OCI-LY7 (cell line): ENCODE measurements around the gene DAPK2. TPM values are rescaled to one million over a fixed set of nuclear protein-coding genes. Genes with fewer than 3 reads are reported as not detected.

ENCODE experiments used
- BruUV-seq: library from RNA; stranded (reverse); fragments of 400-500 nt; replicated peaks from 2 replicates; lab custom pipeline; 2021; lab: Mats Ljungman, UMichigan
- CTCF ChIA-PET: fragments of 300-600 bp; sonication (Branson Sonifier 250); formaldehyde crosslinking; loops from one replicate; lab custom pipeline; 2022; ENCODE audit warnings: antibody characterized with exemption; ENCODE audit not compliant: unreplicated experiment; lab: Charles Lee
- POLR2A ChIA-PET: fragments of 300-600 bp; sonication (Branson Sonifier 250); formaldehyde crosslinking; loops from one replicate; lab custom pipeline; 2022; ENCODE audit warnings: antibody characterized with exemption; lab: Charles Lee
- DNase-seq: peaks from one replicate; pipeline ENCODE4 v3.0.0-alpha.2; 2015; ENCODE audit warnings: low spot score
- H2AFZ ChIP-seq: fragments of 200-600 bp; sonication (generic), shearing (Covaris generic); 2 replicates; pipeline ENCODE4 v1.6.1; 2014; ENCODE audit warnings: mild to moderate bottlenecking, antibody characterized with exemption, low read length, moderate library complexity
- H3K27ac ChIP-seq: fragments of 200-600 bp; sonication (generic); 2 replicates; pipeline ENCODE4 v1.5.1; 2014; ENCODE audit warnings: mixed run types, low read depth, mild to moderate bottlenecking, moderate library complexity, low read length, inconsistent platforms; ENCODE audit not compliant: poor library complexity, severe bottlenecking
- H3K36me3 ChIP-seq: fragments of 200-600 bp; sonication (generic); 2 replicates; pipeline ENCODE4 v1.6.1; 2014; ENCODE audit warnings: mild to moderate bottlenecking, antibody characterized with exemption, low read length, moderate library complexity, mixed read lengths; ENCODE audit not compliant: insufficient read depth
- H3K4me1 ChIP-seq: fragments of 200-600 bp; sonication (generic); 2 replicates; pipeline ENCODE4 v1.5.1; 2014; ENCODE audit warnings: mild to moderate bottlenecking, low read length; ENCODE audit not compliant: insufficient read depth, poor library complexity, severe bottlenecking
- H3K4me2 ChIP-seq: fragments of 200-600 bp; sonication (generic); 2 replicates; pipeline ENCODE4 v1.6.1; 2014; ENCODE audit warnings: mild to moderate bottlenecking, low read length
- H3K4me3 ChIP-seq: fragments of 200-600 bp; sonication (generic); 2 replicates; pipeline ENCODE4 v1.5.1; 2014; ENCODE audit warnings: mild to moderate bottlenecking, low read depth, low read length; ENCODE audit not compliant: poor library complexity, severe bottlenecking
- H3K79me2 ChIP-seq: fragments of 200-600 bp; sonication (generic); 2 replicates; pipeline ENCODE4 v1.6.1; 2016; ENCODE audit warnings: low read depth, mild to moderate bottlenecking, low read length, moderate library complexity, mixed read lengths; ENCODE audit not compliant: insufficient read depth
- H3K9me2 ChIP-seq: fragments of 200-600 bp; sonication (generic); 2 replicates; pipeline ENCODE4 v1.6.1; 2016; ENCODE audit warnings: mild to moderate bottlenecking, low read length, mixed read lengths; ENCODE audit not compliant: insufficient read depth
- H3K9me3 ChIP-seq: fragments of 200-600 bp; sonication (generic); 2 replicates; pipeline ENCODE4 v1.6.1; 2014; ENCODE audit warnings: mild to moderate bottlenecking, mixed run types, low read length, mixed read lengths
- H4K20me1 ChIP-seq: fragments of 200-600 bp; sonication (generic); 2 replicates; pipeline ENCODE4 v1.6.1; 2014; ENCODE audit warnings: mild to moderate bottlenecking, antibody characterized with exemption, low read length, moderate library complexity, mixed read lengths; ENCODE audit not compliant: insufficient read depth
- CTCF ChIP-seq: fragments of 200-600 bp; sonication (generic); conservative IDR thresholded peaks from 2 replicates; pipeline ENCODE4 v1.5.1; 2014; ENCODE audit warnings: mild to moderate bottlenecking, antibody characterized with exemption, low read length, moderate library complexity, mixed read lengths
- EZH2phosphoT487 ChIP-seq: fragments of 200-600 bp; sonication (generic); IDR thresholded peaks from 2 replicates; pipeline ENCODE4 v1.6.1; 2018; ENCODE audit warnings: low read depth, borderline replicate concordance, mild to moderate bottlenecking, mixed run types, antibody characterized with exemption, low read length, moderate library complexity, mixed read lengths
- intact Hi-C: fragments of 100-400 bp; cut with micrococcal nuclease; formaldehyde crosslinking; loops from one replicate; pipeline ENCODE4 v1.10.0; 2022; ENCODE audit not compliant: unreplicated experiment
- total RNA-seq, 2 experiments: library from RNA; depleted of rRNA in 1 of 2; stranded (reverse); fragments of >200 nt in 1 of 2; shearing (Covaris generic) in 1 of 2; gene quantifications; 2 replicates each; pipeline ENCODE4 v1.2.3, GENCODE V29; 2014 to 2022

Gene DAPK2
- total RNA-seq, 2 experiments from 2014 or later = 0.36 to 1.2 TPM

DNA sequence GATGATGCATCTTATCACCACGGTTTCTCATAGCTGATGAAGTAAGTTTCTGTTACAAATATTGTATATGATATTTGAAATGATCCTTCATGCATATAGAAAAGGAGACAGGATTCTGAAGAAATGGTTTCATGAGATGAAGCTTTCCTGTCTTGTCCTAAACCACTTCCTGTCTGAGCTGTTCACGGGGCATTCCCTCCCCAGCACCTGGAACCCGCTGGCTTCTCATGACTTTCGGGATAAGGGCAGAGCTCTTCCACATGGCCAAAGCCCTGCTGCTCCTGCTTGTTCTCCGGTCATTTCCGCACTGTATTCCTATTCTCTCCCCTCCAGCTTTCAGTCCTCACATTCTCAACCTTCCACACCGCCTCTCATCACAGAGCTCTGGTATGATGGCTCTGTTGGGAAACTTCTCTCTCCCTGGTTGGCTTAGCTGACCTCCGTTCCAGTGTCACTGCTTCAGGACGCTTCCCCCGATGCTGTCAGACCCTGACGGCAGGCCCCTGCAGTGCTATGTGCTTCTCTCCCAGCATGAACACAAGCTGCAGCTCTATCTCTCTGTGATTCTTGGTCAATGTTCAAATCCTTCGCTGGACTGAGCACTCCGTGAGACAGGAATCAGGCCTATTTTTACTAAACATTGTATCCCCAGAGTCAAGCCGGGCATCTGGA, 125.6 kb downstream of the DAPK2 start:
- H3K27ac ChIP-seq = no peak overlapping the region
- intact Hi-C loops = no loop called here
- CTCF ChIA-PET = no interaction called here
- H3K79me2 ChIP-seq = no peaks in the 10 kb centered on the region
- no peaks in the 10 kb centered on the region for H4K20me1 ChIP-seq
- no peaks in the 10 kb centered on the region for H3K9me3 ChIP-seq
- no TSS peak for BruUV-seq
- no peak overlapping the region for H3K4me3 ChIP-seq
- peaks cover 8% of the 10 kb centered on the region for H3K4me1 ChIP-seq
- POLR2A ChIA-PET = interaction anchor here (1.2 kb wide), 1 partner anchor 13 kb away, joined by 4 read pairs; no protein-coding TSS in a partner anchor
- H2AFZ ChIP-seq = no peak overlapping the region
- no peaks in the 10 kb centered on the region for H3K9me2 ChIP-seq
- DNase-seq = no peak
- peak overlapping the region; percentile 21; the same call in 1 of the 2 replicates for H3K4me2 ChIP-seq
- no peaks in the 10 kb centered on the region for H3K36me3 ChIP-seq
- TF ChIP-seq EZH2phosphoT487 = no peak
- no peak for TF ChIP-seq CTCF

- CTCF ChIA-PET = no interaction called here
- Histone ChIP-seq H3K9me3 (no peaks in the 10 kb centered on the region), H3K27ac (no peak overlapping the region), H3K9me2 (no peaks in the 10 kb centered on the region), H3K4me3 (no peak overlapping the region), H4K20me1 (no peaks in the 10 kb centered on the region), H3K79me2 (no peaks in the 10 kb centered on the region), H3K36me3 (no peaks in the 10 kb centered on the region), H3K4me2 (no peak overlapping the region), H2AFZ (no peak overlapping the region), H3K4me1 (peaks cover 11% of the 10 kb centered on the region)
- BruUV-seq = no TSS peak
- no peak for TF ChIP-seq EZH2phosphoT487
- TF ChIP-seq CTCF = no peak
- intact Hi-C loops = no loop called here
- POLR2A ChIA-PET = interaction anchor here (0.6 kb wide), 1 partner anchor 74 kb away, joined by 4 read pairs; no protein-coding TSS in a partner anchor
- no peak for DNase-seq
Observed at GRCh38 chr15:63918901-63919348, 127.4 kb downstream of the DAPK2 start.

DNA sequence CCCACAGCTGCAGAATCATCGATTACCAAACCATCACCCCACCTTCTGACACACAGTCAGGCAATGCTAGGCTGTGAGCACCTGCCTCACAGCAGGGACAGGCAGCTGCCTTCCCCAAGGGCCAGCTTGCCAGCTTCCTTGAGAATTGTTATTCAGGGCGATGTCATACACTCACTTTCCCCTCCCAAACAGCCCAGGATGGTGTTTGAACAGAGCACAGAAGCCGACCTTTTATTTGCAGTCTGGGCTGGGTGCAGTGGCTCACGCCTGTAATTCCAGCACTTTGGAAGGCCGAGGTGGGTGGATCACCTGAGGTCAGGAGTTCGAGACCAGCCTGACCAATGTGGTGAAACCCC, 128.0 kb downstream of the DAPK2 start:
- POLR2A ChIA-PET = no interaction called here
- H3K4me1 ChIP-seq = peaks cover 11% of the 10 kb centered on the region
- TF ChIP-seq EZH2phosphoT487 (no peak), CTCF (no peak)
- BruUV-seq = no TSS peak
- H2AFZ ChIP-seq = no peak overlapping the region
- H3K4me2 ChIP-seq = no peak overlapping the region
- intact Hi-C loops = no loop called here
- no peaks in the 10 kb centered on the region for H3K79me2 ChIP-seq
- H4K20me1 ChIP-seq = no peaks in the 10 kb centered on the region
- H3K36me3 ChIP-seq = no peaks in the 10 kb centered on the region
- no peaks in the 10 kb centered on the region for H3K9me3 ChIP-seq
- no peak for DNase-seq
- no peak overlapping the region for H3K4me3 ChIP-seq
- CTCF ChIA-PET = no interaction called here
- no peaks in the 10 kb centered on the region for H3K9me2 ChIP-seq
- no peak overlapping the region for H3K27ac ChIP-seq
